Fibroblast of the aortic adventitia (primary cell): ENCODE results near the gene ITPR1. TPM values are rescaled to one million over a fixed set of nuclear protein-coding genes. Genes with fewer than 3 reads are reported as not detected.

Experiments
- DNase-seq: peaks from one replicate; pipeline ENCODE4 v3.0.0-alpha.2; 2010; ENCODE audit warnings: low read depth
- H3K4me3 ChIP-seq: 2 replicates; pipeline ENCODE4 v1.5.1; 2011; ENCODE audit warnings: low read depth, mild to moderate bottlenecking, control low read depth, low read length, moderate library complexity
- CTCF ChIP-seq: IDR thresholded peaks from 2 replicates; pipeline ENCODE4 v1.5.1; 2011; ENCODE audit warnings: mild to moderate bottlenecking, low read length, control low read depth, inconsistent platforms; ENCODE audit not compliant: insufficient read depth
- total RNA-seq: library from RNA; depleted of rRNA; stranded (reverse); fragments of >200 nt; gene quantifications from 2 replicates; pipeline ENCODE4 v1.2.3, GENCODE V29; 2012; ENCODE audit warnings: low replicate concordance

ITPR1 gene
- total RNA-seq, 1 donor = 8.9 TPM

DNA sequence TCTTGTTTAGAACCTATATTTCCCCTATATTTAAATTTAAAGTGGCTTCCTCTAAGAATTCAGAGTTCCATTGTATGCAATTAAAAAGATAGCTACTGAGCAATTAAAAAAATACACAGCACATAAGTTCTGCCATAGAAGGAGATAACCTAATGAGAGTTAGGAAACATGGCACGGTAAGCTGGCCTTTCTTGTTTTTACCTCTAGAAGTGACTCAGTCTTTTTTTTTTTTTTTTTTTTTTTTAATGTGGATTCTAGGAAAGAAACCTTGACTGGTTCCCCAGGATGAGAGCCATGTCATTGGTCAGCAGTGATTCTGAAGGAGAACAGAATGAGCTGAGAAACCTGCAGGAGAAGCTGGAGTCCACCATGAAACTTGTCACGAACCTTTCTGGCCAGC lies 343.4 kb downstream of the ITPR1 start:
- no peak for DNase-seq
- H3K4me3 ChIP-seq = no peak overlapping the region
- TF ChIP-seq CTCF = no peak

- no peak for TF ChIP-seq CTCF
- no peak for DNase-seq
Measured at GRCh38 chr3:4837374-4837930, 344.3 kb downstream of the ITPR1 start.

DNA sequence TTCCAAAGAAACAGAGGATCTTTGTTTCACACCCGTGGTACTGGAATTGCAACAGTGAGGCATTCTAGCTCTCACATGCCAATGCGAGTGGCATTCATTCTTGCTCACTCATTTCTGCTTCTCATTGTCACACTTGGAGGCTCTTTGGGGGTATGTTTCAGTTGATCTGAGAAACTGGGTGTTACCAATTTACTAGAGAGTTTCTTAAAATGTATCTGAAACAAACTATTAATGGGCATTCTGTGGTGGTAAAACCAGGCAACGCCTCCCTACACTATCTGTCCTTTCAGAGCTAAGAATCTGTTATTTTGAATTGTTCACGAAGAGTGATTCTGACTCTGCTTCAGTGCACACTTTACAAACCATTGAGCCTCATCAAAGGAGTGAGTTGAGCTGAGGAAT lies 345.5 kb downstream of the ITPR1 start:
- TF ChIP-seq CTCF = no peak
- no peak for DNase-seq
- H3K4me3 ChIP-seq = no peak overlapping the region

More at GRCh38 chr3:4837374-4837930, 344.3 kb downstream of the ITPR1 start:
- no peak overlapping the region for H3K4me3 ChIP-seq

GRCh38 chr3:4839278-4839677 lies 346.1 kb downstream of the ITPR1 start:
- no peak for DNase-seq
- H3K4me3 ChIP-seq = no peak overlapping the region
- TF ChIP-seq CTCF = no peak

- DNase-seq = no peak
- no peak overlapping the region for H3K4me3 ChIP-seq
- no peak for TF ChIP-seq CTCF
Measured at GRCh38 chr3:4841225-4841624, 348.1 kb downstream of the ITPR1 start.

- no peak for TF ChIP-seq CTCF
- H3K4me3 ChIP-seq = no peak overlapping the region
- DNase-seq = no peak
Measured at GRCh38 chr3:4841776-4842440, 348.8 kb downstream of the ITPR1 start.

DNA sequence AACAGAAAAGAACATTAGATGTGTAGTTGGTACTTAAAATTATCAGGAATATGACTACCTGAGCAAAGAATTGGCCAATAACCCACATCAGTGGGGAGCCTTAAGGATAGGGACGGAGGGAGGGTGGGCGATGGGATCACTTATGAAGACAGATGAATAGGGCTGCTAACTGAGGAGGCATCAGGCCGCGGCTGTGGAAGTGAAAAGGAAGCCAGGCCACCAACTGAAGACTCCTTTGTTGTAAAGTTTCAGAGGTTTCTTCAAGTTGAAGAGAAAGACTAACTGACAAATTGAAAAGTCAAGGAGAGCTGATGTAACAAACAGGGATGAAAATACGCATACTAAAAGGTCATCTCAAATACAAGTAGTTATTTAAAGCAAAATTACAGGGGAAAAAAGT lies 350.5 kb downstream of the ITPR1 start:
- no peak for DNase-seq
- no peak for TF ChIP-seq CTCF
- H3K4me3 ChIP-seq = no peak overlapping the region
